K562 (cell line): ENCODE measurements around the gene COL6A2. TPM values are rescaled to one million over a fixed set of nuclear protein-coding genes. Genes with fewer than 3 reads are reported as not detected.

ENCODE experiments used
- ATF7 ChIP-seq: fragments of 450-650 bp; IDR thresholded peaks from 2 replicates; pipeline ENCODE4 v1.7.1; 2014; ENCODE audit warnings: mild to moderate bottlenecking, moderate library complexity
- BCOR ChIP-seq: fragments of 450-650 bp; IDR thresholded peaks from 2 replicates; pipeline ENCODE4 v1.6.1; 2016
- BHLHE40 ChIP-seq: IDR thresholded peaks from 2 replicates; pipeline ENCODE4 v1.6.1; 2011; ENCODE audit warnings: low read length, improper control_type of control experiment
- CCNT2 ChIP-seq: IDR thresholded peaks from 2 replicates; pipeline ENCODE4 v1.6.1; 2011; ENCODE audit warnings: borderline replicate concordance, low read depth, mild to moderate bottlenecking, moderate library complexity, mixed read lengths, low read length; ENCODE audit not compliant: insufficient read length; ENCODE audit errors: extremely low read depth
- E2F6 ChIP-seq, 2 experiments: IDR thresholded peaks; 2 replicates each; pipeline ENCODE4 v1.6.1; 2011; ENCODE audit warnings: borderline replicate concordance in 1 of 2, control low read depth in 1 of 2, low read depth in 1 of 2, low read length in 1 of 2, mild to moderate bottlenecking in 1 of 2, mixed read lengths in 1 of 2, moderate library complexity in 1 of 2; ENCODE audit not compliant: insufficient read depth in 1 of 2, insufficient read length in 1 of 2, poor library complexity in 1 of 2, severe bottlenecking in 1 of 2; ENCODE audit errors: extremely low read depth in 1 of 2
- EGR1 ChIP-seq: fragments of 450-650 bp; conservative IDR thresholded peaks from 2 replicates; pipeline ENCODE4 v1.6.1; 2017; ENCODE audit warnings: mild to moderate bottlenecking
- GABPA ChIP-seq: fragments of 200-800 bp; sonication (Bioruptor generic); conservative IDR thresholded peaks from 2 replicates; pipeline ENCODE4 v1.6.1; 2016; ENCODE audit warnings: low read depth, missing genetic modification characterization, missing compliant biosample characterization
- KDM1A ChIP-seq, 2 experiments: fragments of 450-650 bp; IDR thresholded peaks; 2 replicates each; pipeline ENCODE4 v1.6.1; 2016; ENCODE audit warnings: mild to moderate bottlenecking in 2 of 2
- LEF1 ChIP-seq: fragments of 450-650 bp; IDR thresholded peaks from 2 replicates; pipeline ENCODE4 v1.6.1; 2016; ENCODE audit warnings: mild to moderate bottlenecking
- MYC ChIP-seq, 2 experiments: fragments of 250-450 bp in 1 of 2; sonication (Bioruptor Pico) in 1 of 2; IDR thresholded peaks; 2 replicates each; pipeline versions ENCODE4 v1.5.1 to v1.6.1; 2012 to 2021; ENCODE audit warnings: low read depth in 2 of 2, borderline replicate concordance in 1 of 2, improper control_type of control experiment in 1 of 2, low read length in 1 of 2, mild to moderate bottlenecking in 1 of 2, moderate library complexity in 1 of 2
- PHF8 ChIP-seq: fragments of 200-600 bp; sonication (generic); IDR thresholded peaks from 2 replicates; pipeline ENCODE4 v1.6.1; 2012; ENCODE audit warnings: mixed run types, mild to moderate bottlenecking, inconsistent platforms, low read length, moderate library complexity, borderline replicate concordance
- POLR3A ChIP-seq: IDR thresholded peaks from 2 replicates; pipeline ENCODE4 v1.6.1; 2011; ENCODE audit warnings: borderline replicate concordance, mild to moderate bottlenecking, moderate library complexity; ENCODE audit not compliant: insufficient read length, insufficient read depth; ENCODE audit errors: extremely low read depth
- PURB ChIP-seq: sonication (generic); formaldehyde crosslinking; IDR thresholded peaks from 2 replicates; pipeline ENCODE4 v1.9.0; 2021; ENCODE audit warnings: low read depth, mild to moderate bottlenecking, missing genetic modification reagents
- SMARCA4 ChIP-seq: fragments of 450-650 bp; IDR thresholded peaks from 2 replicates; pipeline ENCODE4 v1.6.1; 2016
- TARDBP ChIP-seq: fragments of 450-650 bp; IDR thresholded peaks from 2 replicates; pipeline ENCODE4 v1.6.1; 2016
- TCF3 ChIP-seq: sonication (generic); formaldehyde crosslinking; IDR thresholded peaks from 2 replicates; pipeline ENCODE4 v1.4.0; 2020; ENCODE audit warnings: mild to moderate bottlenecking, missing genetic modification reagents
- TFAP4 ChIP-seq: sonication (generic); formaldehyde crosslinking; IDR thresholded peaks from 2 replicates; pipeline ENCODE4 v1.8.0; 2022; ENCODE audit warnings: missing genetic modification reagents, mild to moderate bottlenecking, moderate library complexity, borderline replicate concordance
- ZBTB9 ChIP-seq: fragments of 450-650 bp; formaldehyde crosslinking; IDR thresholded peaks from 2 replicates; pipeline ENCODE4 v1.4.0; 2020; ENCODE audit warnings: mild to moderate bottlenecking, moderate library complexity
- ZKSCAN1 ChIP-seq: fragments of 150-350 bp; IDR thresholded peaks from 2 replicates; pipeline ENCODE4 v1.6.1; 2016; ENCODE audit warnings: low read depth, low read length
- ZNF3 ChIP-seq: fragments of 250-450 bp; sonication (Bioruptor Pico); IDR thresholded peaks from 2 replicates; pipeline ENCODE4 v1.5.0; 2021; ENCODE audit warnings: mild to moderate bottlenecking, moderate library complexity
- ZNF584 ChIP-seq: fragments of 200-800 bp; sonication (Bioruptor generic); IDR thresholded peaks from 2 replicates; pipeline ENCODE4 v1.6.1; 2016; ENCODE audit warnings: low read depth, mild to moderate bottlenecking, missing genetic modification characterization, missing compliant biosample characterization
- ZNF644 ChIP-seq: fragments of 200-800 bp; sonication (Bioruptor generic); IDR thresholded peaks from 2 replicates; pipeline ENCODE4 v1.6.1; 2016; ENCODE audit warnings: low read depth, missing genetic modification characterization, missing compliant biosample characterization
- ZNF766 ChIP-seq: fragments of 200-800 bp; sonication (Bioruptor generic); conservative IDR thresholded peaks from 2 replicates; pipeline ENCODE4 v1.6.1; 2016; ENCODE audit warnings: missing genetic modification characterization, missing compliant biosample characterization
- ZNF785 ChIP-seq: fragments of 250-450 bp; sonication (Bioruptor Pico); IDR thresholded peaks from 2 replicates; pipeline ENCODE4 v1.4.0; 2020; ENCODE audit warnings: mild to moderate bottlenecking
- polyA plus RNA-seq, 8 experiments: library from polyadenylated mRNA; depleted of rRNA in 4 of 8; stranded (reverse) in 5 of 8; unstranded in 3 of 8; fragments of >200 nt; fragmentation: Nextera tagmentation in 2 of 8; fragmentation: Illumina TruSeq in 1 of 8; extraction: Ambion mirVana in 2 of 8; extraction: Trizol in 1 of 8; gene quantifications; 2 replicates each; pipeline versions ENCODE4 v1.2.1 to v1.2.3, GENCODE V29; 2011 to 2014; ENCODE audit warnings: inconsistent platforms in 1 of 8, missing spikeins in 1 of 8
- total RNA-seq, 7 experiments: library from RNA; depleted of rRNA in 6 of 7; stranded (reverse); fragments of >200 nt in 6 of 7; fragmentation: Illumina TruSeq in 2 of 7; extraction: Trizol in 2 of 7; gene quantifications; 2 replicates each; pipeline versions ENCODE4 v1.2.1 to v1.2.3, GENCODE V29; 2011 to 2021; ENCODE audit warnings: low replicate concordance in 1 of 7

The COL6A2 gene
- total and polyA plus RNA-seq, 9 of the 15 experiments (the other 6 are each of a cell fraction or from before 2014, with no cell fraction given) = 0.07 to 1.1 (median 0.24) TPM; not detected in 3

- TF ChIP-seq TFAP4 (CRISPR knock-in tag) (peak; percentile 74; the same call in 1 of the 2 replicates), TARDBP (peak; percentile 27; the same call in 1 of the 2 replicates), PURB (CRISPR knock-in tag) (no peak), ZNF766 (0 out of 2 replicates have a peak, but pooled peaks have one; percentile 47), LEF1 (peak; percentile 80), ZKSCAN1 (0 out of 2 replicates have a peak, but pooled peaks have one; percentile 45), ZNF584 (CRISPR knock-in tag) (no peak), KDM1A (IDR thresholded peaks at IDR 0.05) (peak in 1 of 2 experiments; percentile 38; a peak in 1 of 4 replicates), ATF7 (peak; percentile 73), BCOR (peak; percentile 11; the same call in 1 of the 2 replicates), MYC (IDR thresholded peaks at IDR 0.05; ENCODE audit: low read depth, low read length) (0 out of 2 replicates have a peak, but pooled peaks have one; percentile 55), MYC (CRISPR knock-in tag; IDR thresholded peaks at IDR 0.05; ENCODE audit: borderline replicate concordance, low read depth) (no peak), PHF8 (peak; percentile 34; the same call in 1 of the 2 replicates), BHLHE40 (peak; percentile 34), ZBTB9 (peak; percentile 82; the same call in 1 of the 2 replicates), CCNT2 (peak; percentile 73), EGR1 (peak; percentile 98), TCF3 (CRISPR knock-in tag) (peak; percentile 91), SMARCA4 (peak; percentile 81), ZNF3 (CRISPR knock-in tag) (no peak), GABPA (peak; percentile 57), ZNF644 (tag) (no peak), E2F6 (IDR thresholded peaks at IDR 0.05; ENCODE audit: borderline replicate concordance in 1 of 2, extremely low read depth in 1 of 2, insufficient read depth in 1 of 2, insufficient read length in 1 of 2, low read depth in 1 of 2, low read length in 1 of 2, poor library complexity in 1 of 2, severe bottlenecking in 1 of 2) (peak; percentile 25 to 39), ZNF785 (CRISPR knock-in tag) (no peak), POLR3A (no peak)
Measured at GRCh38 chr21:46153247-46154154, 55.6 kb downstream of the COL6A2 start (continued).
